K562 (cell line): ENCODE results near the gene ELAVL3. TPM values are rescaled to one million over a fixed set of nuclear protein-coding genes. Genes with fewer than 3 reads are reported as not detected.

Experiments used
- ATF7 ChIP-seq: fragments of 450-650 bp; IDR thresholded peaks from 2 replicates; pipeline ENCODE4 v1.7.1; 2014; ENCODE audit warnings: mild to moderate bottlenecking, moderate library complexity
- BCOR ChIP-seq: fragments of 450-650 bp; IDR thresholded peaks from 2 replicates; pipeline ENCODE4 v1.6.1; 2016
- ETV6 ChIP-seq, 3 experiments: fragments of 150-350 bp in 1 of 3; sonication (generic) in 1 of 3; formaldehyde crosslinking in 1 of 3; IDR thresholded peaks; 2 replicates each; pipeline versions ENCODE4 v1.6.1 to v1.8.0; 2014 to 2022; ENCODE audit warnings: borderline replicate concordance in 2 of 3, low read depth in 2 of 3, antibody characterized with exemption in 1 of 3, low read length in 1 of 3, mild to moderate bottlenecking in 1 of 3, missing genetic modification reagents in 1 of 3
- GTF2B ChIP-seq: IDR thresholded peaks from 2 replicates; pipeline ENCODE4 v1.6.1; 2011; ENCODE audit not compliant: insufficient read length; ENCODE audit errors: extremely low read depth
- HDAC2 ChIP-seq: fragments of 450-650 bp; IDR thresholded peaks from 2 replicates; pipeline ENCODE4 v1.6.1; 2016; ENCODE audit warnings: mild to moderate bottlenecking
- KLF13 ChIP-seq: fragments of 450-650 bp; IDR thresholded peaks from 2 replicates; pipeline ENCODE4 v1.6.1; 2016; ENCODE audit warnings: missing genetic modification characterization, low read depth, mild to moderate bottlenecking, missing compliant biosample characterization, moderate library complexity, borderline replicate concordance
- MAFF ChIP-seq: IDR thresholded peaks from 2 replicates; pipeline ENCODE4 v1.6.1; 2012; ENCODE audit warnings: low read length, improper control_type of control experiment
- MTA1 ChIP-seq: fragments of 450-650 bp; IDR thresholded peaks from 2 replicates; pipeline ENCODE4 v1.6.1; 2017; ENCODE audit warnings: borderline replicate concordance
- MTA3 ChIP-seq: fragments of 450-650 bp; formaldehyde crosslinking; IDR thresholded peaks from 2 replicates; pipeline ENCODE4 v1.6.1; 2017; ENCODE audit warnings: mild to moderate bottlenecking, borderline replicate concordance
- NCOA6 ChIP-seq: fragments of 450-650 bp; IDR thresholded peaks from 2 replicates; pipeline ENCODE4 v1.6.1; 2017; ENCODE audit warnings: mild to moderate bottlenecking
- SUPT5H ChIP-seq: fragments of 450-650 bp; IDR thresholded peaks from 2 replicates; pipeline ENCODE4 v1.6.1; 2016
- TCF3 ChIP-seq: sonication (generic); formaldehyde crosslinking; IDR thresholded peaks from 2 replicates; pipeline ENCODE4 v1.4.0; 2020; ENCODE audit warnings: mild to moderate bottlenecking, missing genetic modification reagents
- ZFX ChIP-seq: sonication (generic); formaldehyde crosslinking; IDR thresholded peaks from 2 replicates; pipeline ENCODE4 v1.8.0; 2022; ENCODE audit warnings: mild to moderate bottlenecking, missing genetic modification reagents, moderate library complexity
- ZNF76 ChIP-seq: fragments of 250-450 bp; sonication (Bioruptor Pico); IDR thresholded peaks from 2 replicates; pipeline ENCODE4 v1.4.0; 2020; ENCODE audit warnings: mild to moderate bottlenecking, moderate library complexity, borderline replicate concordance
- ZSCAN29 ChIP-seq: fragments of 450-650 bp; IDR thresholded peaks from 2 replicates; pipeline ENCODE4 v1.6.1; 2017
- polyA plus RNA-seq, 8 experiments: library from polyadenylated mRNA; depleted of rRNA in 4 of 8; stranded (reverse) in 5 of 8; unstranded in 3 of 8; fragments of >200 nt; fragmentation: Nextera tagmentation in 2 of 8; fragmentation: Illumina TruSeq in 1 of 8; extraction: Ambion mirVana in 2 of 8; extraction: Trizol in 1 of 8; gene quantifications; 2 replicates each; pipeline versions ENCODE4 v1.2.1 to v1.2.3, GENCODE V29; 2011 to 2014; ENCODE audit warnings: inconsistent platforms in 1 of 8, missing spikeins in 1 of 8
- total RNA-seq, 7 experiments: library from RNA; depleted of rRNA in 6 of 7; stranded (reverse); fragments of >200 nt in 6 of 7; fragmentation: Illumina TruSeq in 2 of 7; extraction: Trizol in 2 of 7; gene quantifications; 2 replicates each; pipeline versions ENCODE4 v1.2.1 to v1.2.3, GENCODE V29; 2011 to 2021; ENCODE audit warnings: low replicate concordance in 1 of 7
- TF ChIP-seq, protein P1 (sequence below): sonication (generic); formaldehyde crosslinking; IDR thresholded peaks from 2 replicates; pipeline ENCODE4 v1.4.0; 2020; ENCODE audit warnings: mild to moderate bottlenecking, missing genetic modification reagents
- TF ChIP-seq, protein P2 (sequence below), 2 experiments: IDR thresholded peaks; 2 replicates each; pipeline ENCODE4 v1.6.1; 2011; ENCODE audit warnings: borderline replicate concordance in 1 of 2, control low read depth in 1 of 2, low read depth in 1 of 2, low read length in 1 of 2, mild to moderate bottlenecking in 1 of 2, mixed read lengths in 1 of 2, moderate library complexity in 1 of 2; ENCODE audit not compliant: insufficient read depth in 1 of 2, insufficient read length in 1 of 2, poor library complexity in 1 of 2, severe bottlenecking in 1 of 2; ENCODE audit errors: extremely low read depth in 1 of 2

The ELAVL3 gene
- total and polyA plus RNA-seq, 9 of the 15 experiments (the other 6 are each of a cell fraction or from before 2014, with no cell fraction given): not detected

DNA sequence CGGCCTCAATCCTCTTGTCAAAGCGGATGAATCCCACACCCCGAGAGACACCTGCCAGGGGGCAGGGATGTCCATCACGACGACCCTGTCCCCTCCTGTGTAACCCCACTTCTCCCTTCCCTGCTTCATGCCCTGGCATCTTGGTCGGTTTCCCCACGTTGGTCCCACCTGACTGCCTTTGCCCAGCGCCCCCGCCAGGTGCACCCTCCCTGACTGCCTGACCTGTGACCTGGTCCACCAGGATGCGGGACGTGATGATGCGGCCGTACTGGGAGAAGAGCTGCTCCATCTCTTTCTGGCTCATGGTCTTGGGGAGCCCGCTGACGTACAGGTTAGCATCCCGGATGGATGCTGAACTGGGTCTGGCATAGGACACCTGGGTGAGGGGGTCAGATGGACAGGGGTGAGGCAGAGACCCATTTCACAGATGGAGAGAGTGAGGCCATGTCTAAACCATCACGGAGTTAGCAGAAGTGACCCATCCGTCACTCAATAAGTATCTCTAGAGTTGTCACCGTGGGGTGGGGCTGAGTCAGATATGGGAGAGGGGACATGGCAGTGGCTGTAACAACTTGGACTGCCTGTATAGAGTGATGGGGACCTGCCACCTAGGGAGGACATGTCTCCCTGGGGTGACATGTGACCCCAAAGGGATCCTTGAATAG, 22.5 kb downstream of the ELAVL3 start (continued):
- TF ChIP-seq KLF13 (tag): no peak
- no peak for TF ChIP-seq SUPT5H
- TF ChIP-seq NCOA6: no peak
- TF ChIP-seq ATF7: no peak
- no peak for TF ChIP-seq MAFF
- peak; percentile 88 for TF ChIP-seq BCOR
- TF ChIP-seq, protein P1, sequence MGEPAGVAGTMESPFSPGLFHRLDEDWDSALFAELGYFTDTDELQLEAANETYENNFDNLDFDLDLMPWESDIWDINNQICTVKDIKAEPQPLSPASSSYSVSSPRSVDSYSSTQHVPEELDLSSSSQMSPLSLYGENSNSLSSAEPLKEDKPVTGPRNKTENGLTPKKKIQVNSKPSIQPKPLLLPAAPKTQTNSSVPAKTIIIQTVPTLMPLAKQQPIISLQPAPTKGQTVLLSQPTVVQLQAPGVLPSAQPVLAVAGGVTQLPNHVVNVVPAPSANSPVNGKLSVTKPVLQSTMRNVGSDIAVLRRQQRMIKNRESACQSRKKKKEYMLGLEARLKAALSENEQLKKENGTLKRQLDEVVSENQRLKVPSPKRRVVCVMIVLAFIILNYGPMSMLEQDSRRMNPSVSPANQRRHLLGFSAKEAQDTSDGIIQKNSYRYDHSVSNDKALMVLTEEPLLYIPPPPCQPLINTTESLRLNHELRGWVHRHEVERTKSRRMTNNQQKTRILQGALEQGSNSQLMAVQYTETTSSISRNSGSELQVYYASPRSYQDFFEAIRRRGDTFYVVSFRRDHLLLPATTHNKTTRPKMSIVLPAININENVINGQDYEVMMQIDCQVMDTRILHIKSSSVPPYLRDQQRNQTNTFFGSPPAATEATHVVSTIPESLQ: no peak
- no peak for TF ChIP-seq ETV6 (IDR thresholded peaks at IDR 0.05; ENCODE audit: borderline replicate concordance in 1 of 2, low read depth in 2 of 2, low read length in 1 of 2)
- TF ChIP-seq ETV6 (CRISPR knock-in tag; IDR thresholded peaks at IDR 0.05; ENCODE audit: borderline replicate concordance): no peak
- no peak for TF ChIP-seq MTA1
- no peak for TF ChIP-seq ZFX (CRISPR knock-in tag)
- TF ChIP-seq TCF3 (CRISPR knock-in tag): no peak
- TF ChIP-seq MTA3: no peak
- peak; percentile 52; the same call in 1 of the 2 replicates for TF ChIP-seq HDAC2
- no peak for TF ChIP-seq GTF2B
- TF ChIP-seq ZNF76: no peak
- TF ChIP-seq, protein P2, sequence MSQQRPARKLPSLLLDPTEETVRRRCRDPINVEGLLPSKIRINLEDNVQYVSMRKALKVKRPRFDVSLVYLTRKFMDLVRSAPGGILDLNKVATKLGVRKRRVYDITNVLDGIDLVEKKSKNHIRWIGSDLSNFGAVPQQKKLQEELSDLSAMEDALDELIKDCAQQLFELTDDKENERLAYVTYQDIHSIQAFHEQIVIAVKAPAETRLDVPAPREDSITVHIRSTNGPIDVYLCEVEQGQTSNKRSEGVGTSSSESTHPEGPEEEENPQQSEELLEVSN (IDR thresholded peaks at IDR 0.05; ENCODE audit: borderline replicate concordance in 1 of 2, extremely low read depth in 1 of 2, insufficient read depth in 1 of 2, insufficient read length in 1 of 2, low read depth in 1 of 2, low read length in 1 of 2, poor library complexity in 1 of 2, severe bottlenecking in 1 of 2): no peak
- TF ChIP-seq ZSCAN29: no peak
